GM12875 (cell line): ENCODE results near the gene EEPD1.

Source experiments
- H3K4me3 ChIP-seq: one replicate; pipeline ENCODE4 v1.5.1; 2011; ENCODE audit warnings: low read depth, low read length, control low read depth
- TF ChIP-seq, protein P1 (sequence below): IDR thresholded peaks from 2 replicates; pipeline ENCODE4 v1.5.1; 2011; ENCODE audit warnings: low read depth, mild to moderate bottlenecking, control low read depth, inconsistent platforms, low read length, moderate library complexity, borderline replicate concordance; ENCODE audit not compliant: insufficient read depth

The EEPD1 gene

DNA sequence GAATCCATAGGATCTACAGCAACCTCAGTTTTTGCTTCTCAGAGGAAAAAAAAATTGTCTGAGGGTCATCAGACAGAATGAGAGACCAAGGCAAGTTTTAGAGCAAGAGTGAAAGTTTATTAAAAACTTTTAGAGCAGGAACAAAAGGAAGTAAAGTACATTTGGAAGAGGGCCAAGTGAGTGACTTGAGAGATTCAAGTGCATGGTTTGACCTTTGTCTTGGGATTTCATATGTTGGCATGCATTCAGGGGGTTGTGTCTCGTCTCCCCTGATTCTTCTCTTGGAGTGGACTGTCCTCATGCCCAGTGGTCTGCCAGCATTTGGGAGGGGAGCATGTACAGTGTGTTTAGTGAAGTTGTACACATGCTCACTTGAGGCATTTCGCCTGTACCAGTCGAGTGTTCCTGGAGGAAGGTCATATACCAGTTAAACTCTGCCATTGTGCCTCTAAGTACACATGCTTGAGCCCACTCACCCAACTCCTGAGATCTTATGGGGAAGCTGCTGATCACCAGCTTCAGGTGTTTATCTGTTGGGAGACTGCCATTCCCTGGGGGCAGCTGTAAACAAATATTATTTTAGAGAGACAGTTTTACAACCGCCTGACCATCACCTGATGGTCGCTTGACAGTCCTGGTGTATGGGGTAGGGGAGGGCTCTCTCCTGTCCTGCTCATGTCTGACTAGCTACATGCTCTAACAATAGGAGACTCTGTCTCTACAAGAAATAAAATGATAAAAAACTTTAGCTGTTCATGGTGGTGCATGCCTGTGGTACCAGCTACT, 109.4 kb downstream of the EEPD1 start:
- TF ChIP-seq, protein P1, sequence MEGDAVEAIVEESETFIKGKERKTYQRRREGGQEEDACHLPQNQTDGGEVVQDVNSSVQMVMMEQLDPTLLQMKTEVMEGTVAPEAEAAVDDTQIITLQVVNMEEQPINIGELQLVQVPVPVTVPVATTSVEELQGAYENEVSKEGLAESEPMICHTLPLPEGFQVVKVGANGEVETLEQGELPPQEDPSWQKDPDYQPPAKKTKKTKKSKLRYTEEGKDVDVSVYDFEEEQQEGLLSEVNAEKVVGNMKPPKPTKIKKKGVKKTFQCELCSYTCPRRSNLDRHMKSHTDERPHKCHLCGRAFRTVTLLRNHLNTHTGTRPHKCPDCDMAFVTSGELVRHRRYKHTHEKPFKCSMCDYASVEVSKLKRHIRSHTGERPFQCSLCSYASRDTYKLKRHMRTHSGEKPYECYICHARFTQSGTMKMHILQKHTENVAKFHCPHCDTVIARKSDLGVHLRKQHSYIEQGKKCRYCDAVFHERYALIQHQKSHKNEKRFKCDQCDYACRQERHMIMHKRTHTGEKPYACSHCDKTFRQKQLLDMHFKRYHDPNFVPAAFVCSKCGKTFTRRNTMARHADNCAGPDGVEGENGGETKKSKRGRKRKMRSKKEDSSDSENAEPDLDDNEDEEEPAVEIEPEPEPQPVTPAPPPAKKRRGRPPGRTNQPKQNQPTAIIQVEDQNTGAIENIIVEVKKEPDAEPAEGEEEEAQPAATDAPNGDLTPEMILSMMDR, result no peak
- no peak overlapping the region for H3K4me3 ChIP-seq

DNA sequence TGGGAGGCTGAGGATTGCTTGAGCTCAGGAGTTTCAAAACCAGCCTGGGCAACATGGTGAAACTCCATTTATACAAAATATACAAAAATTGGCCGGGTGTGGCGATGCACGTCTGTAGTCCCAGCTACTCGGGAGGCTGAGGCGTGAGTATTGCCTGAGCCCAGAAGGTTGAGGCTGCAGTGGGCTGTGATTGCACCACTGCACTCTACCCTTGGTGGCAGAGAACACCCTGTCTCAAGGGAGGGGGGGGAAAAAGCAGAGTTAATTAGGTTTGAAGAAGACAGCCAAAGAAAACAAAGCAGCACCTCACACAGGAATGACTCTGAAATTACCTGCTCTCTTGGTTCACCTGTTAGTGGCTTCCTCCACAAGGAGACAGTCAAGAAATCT, 110.0 kb downstream of the EEPD1 start:
- no peak overlapping the region for H3K4me3 ChIP-seq
- TF ChIP-seq, protein P1, result no peak

DNA sequence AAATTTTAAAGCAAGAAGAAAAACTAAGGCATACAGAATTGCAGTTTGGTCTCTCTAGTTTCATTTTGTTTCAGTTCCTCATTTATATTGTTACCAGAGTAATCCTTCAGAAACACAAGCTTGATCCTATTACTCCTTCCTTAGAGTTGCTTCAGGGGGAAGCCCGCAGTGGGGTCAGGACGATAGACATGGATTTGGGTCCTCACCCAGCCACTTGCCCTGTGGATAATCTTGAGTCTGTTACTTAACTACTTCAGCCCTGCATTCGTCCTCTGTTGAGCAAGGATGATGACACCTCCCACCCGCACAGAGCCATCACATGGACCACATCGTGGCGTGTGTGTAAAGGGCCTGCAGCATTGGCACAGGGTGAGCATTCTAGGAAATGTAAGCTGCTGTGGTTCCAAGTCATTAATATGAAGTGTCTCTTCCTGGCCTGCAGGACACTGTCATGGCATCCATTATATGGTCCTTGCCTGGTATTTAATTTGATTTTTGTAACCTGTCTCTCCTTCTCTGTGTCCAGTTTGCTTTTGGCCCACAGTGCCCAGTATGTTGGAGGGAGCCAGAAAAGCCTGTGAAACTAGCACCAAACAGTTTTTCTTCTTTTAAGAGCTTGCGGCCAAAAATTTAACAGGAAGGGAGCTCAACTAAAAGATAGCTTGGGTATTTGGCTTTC, 111.2 kb downstream of the EEPD1 start:
- H3K4me3 ChIP-seq, result no peak overlapping the region

DNA sequence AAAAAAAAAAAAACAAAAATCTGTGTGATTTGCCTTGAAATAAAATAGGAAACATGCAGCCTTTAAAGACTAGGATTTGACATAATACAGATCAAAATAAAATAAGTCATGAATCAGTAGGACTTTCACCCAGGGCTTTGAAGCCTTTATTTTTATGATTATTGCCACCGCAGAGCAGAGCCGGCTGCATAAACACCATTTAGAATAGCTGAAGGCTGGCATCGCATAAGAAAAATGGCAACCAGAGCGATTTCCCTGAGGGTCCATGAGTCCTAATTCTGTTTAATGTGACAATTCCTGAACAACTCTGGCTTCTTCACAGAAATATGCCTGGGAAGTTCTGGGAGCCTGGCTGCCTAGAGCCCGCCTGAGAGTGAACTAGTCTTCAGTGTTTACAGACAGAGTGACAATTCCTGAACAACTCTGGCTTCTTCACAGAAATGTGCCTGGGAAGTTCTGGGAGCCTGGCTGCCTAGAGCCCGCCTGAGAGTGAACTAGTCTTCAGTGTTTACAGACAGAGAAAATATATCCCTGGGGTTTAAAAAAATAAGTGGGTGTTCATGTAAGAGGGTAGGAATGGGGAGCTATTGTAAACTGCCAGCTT, 112.0 kb downstream of the EEPD1 start:
- TF ChIP-seq, protein P1, result no peak
- H3K4me3 ChIP-seq, result no peak overlapping the region

More for the DNA sequence above, 111.2 kb downstream of the EEPD1 start:
- TF ChIP-seq, protein P1, result no peak

DNA sequence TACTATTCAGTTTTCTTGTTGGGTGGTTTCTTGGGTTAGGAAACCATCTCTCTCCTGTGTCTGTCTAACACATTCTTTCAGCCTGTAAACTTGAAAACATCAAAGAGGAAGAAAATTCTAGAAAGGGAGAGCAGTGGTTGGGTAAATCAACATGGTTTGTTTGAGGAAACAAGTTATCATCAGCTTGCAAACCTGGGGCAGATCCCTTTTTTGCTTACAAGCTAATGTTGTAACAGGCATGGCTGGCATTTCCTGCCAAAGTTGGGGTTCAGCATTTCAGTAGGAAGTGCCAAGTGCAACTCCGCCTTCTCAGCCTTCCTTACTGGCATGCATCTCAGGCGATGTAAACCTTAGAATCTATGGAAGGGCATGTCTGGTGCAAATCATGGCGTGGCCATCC, 112.6 kb downstream of the EEPD1 start:
- TF ChIP-seq, protein P1, result no peak
- H3K4me3 ChIP-seq, result no peak overlapping the region

DNA sequence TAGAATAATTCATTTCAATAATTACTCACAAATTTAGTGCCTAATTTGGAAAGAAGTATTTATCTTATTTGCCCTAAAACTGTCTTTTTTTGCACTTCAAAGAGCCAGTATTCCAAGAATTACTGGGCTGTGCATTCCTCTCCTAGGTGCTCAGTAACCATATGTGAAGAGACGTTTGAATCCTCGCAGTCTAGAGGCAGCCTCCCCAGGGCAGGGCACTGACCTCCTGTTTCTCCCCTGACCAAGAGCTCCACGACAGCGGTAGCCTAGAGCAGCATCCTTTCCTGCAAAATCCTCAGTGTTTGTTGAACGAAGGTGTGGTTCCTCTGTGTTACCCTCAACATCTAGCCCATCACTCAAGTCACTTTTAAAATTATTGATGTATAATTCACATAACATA, 113.1 kb downstream of the EEPD1 start:
- TF ChIP-seq, protein P1, result no peak
- no peak overlapping the region for H3K4me3 ChIP-seq
